ENCODE data around the gene MED17. TPM values are rescaled to one million over a fixed set of nuclear protein-coding genes. Genes with fewer than 3 reads are reported as not detected.

The MED17 gene
- 10 to 100 TPM; 38.8 to 47.2 TPM for total RNA-seq

- Mint-ChIP-seq H3K4me3 (peak within 1 kb of the TSS; percentile 85), H3K9me3 (ENCODE audit: low read depth) (no peaks in the 10 kb centered on the region), H3K36me3 (peaks cover 24% of the 10 kb centered on the region), H3K27me3 (no peaks in the 10 kb centered on the region), H3K27ac (peak within 1 kb of the TSS; percentile 86), H3K4me1 (peaks cover 42% of the 10 kb centered on the region)
- CTCF ChIA-PET = interaction anchor here (0.7 to 2.4 kb wide), 9 partner anchors 13 to 550 kb away, joined by 3 to 50 read pairs (median 3); partner anchors contain the start of genes C11orf54, CEP295 and TAF1D
- peak; percentile 92 for DNase-seq
- ATAC-seq = peak; percentile 93
Measured at GRCh38 chr11:93784145-93784934, at the start of gene MED17. Gene MED17 (plus strand): TSS chr11:93784282. CDS start chr11:93784514, 232 bp downstream.

- no peak for ATAC-seq
- H3K27ac Mint-ChIP-seq = peak overlapping the region; percentile 54
- CTCF ChIA-PET = interaction anchor here (0.6 kb wide), 1 partner anchor 74 kb away, joined by 3 read pairs; no protein-coding TSS in a partner anchor
- H3K36me3 Mint-ChIP-seq = peaks cover 83% of the 10 kb centered on the region
- peaks cover 70% of the 10 kb centered on the region for H3K4me1 Mint-ChIP-seq
- peak overlapping the region; percentile 35 for H3K4me3 Mint-ChIP-seq
- H3K27me3 Mint-ChIP-seq = no peaks in the 10 kb centered on the region
- no peaks in the 10 kb centered on the region for H3K9me3 Mint-ChIP-seq (ENCODE audit: low read depth)
- no peak for DNase-seq
Measured at GRCh38 chr11:93734427-93735222, 49.5 kb upstream of the MED17 start.

GRCh38 chr11:93735627-93736026 lies 48.5 kb upstream of the MED17 start:
- CTCF ChIA-PET = interaction anchor here (0.6 kb wide), 1 partner anchor 73 kb away, joined by 3 read pairs; no protein-coding TSS in a partner anchor
- no peaks in the 10 kb centered on the region for H3K9me3 Mint-ChIP-seq (ENCODE audit: low read depth)
- H3K36me3 Mint-ChIP-seq = peaks cover 83% of the 10 kb centered on the region
- peaks cover 69% of the 10 kb centered on the region for H3K4me1 Mint-ChIP-seq
- H3K4me3 Mint-ChIP-seq = no peak overlapping the region
- ATAC-seq = no peak
- DNase-seq = no peak
- H3K27ac Mint-ChIP-seq = peak overlapping the region; percentile 72
- H3K27me3 Mint-ChIP-seq = no peaks in the 10 kb centered on the region

GRCh38 chr11:93736129-93736528 lies 48.0 kb upstream of the MED17 start:
- ATAC-seq = no peak
- CTCF ChIA-PET = interaction anchor here (0.9 kb wide), 1 partner anchor 48 kb away, joined by 3 read pairs; the partner anchor contains the start of gene MED17
- Mint-ChIP-seq H3K9me3 (ENCODE audit: low read depth) (no peaks in the 10 kb centered on the region), H3K27me3 (no peaks in the 10 kb centered on the region), H3K4me3 (no peak overlapping the region), H3K4me1 (peaks cover 69% of the 10 kb centered on the region), H3K27ac (peak overlapping the region; percentile 72), H3K36me3 (peaks cover 86% of the 10 kb centered on the region)
- no peak for DNase-seq

- Mint-ChIP-seq H3K27ac (peak overlapping the region; percentile 87), H3K4me1 (peaks cover 71% of the 10 kb centered on the region), H3K27me3 (no peaks in the 10 kb centered on the region), H3K4me3 (peak overlapping the region; percentile 95), H3K9me3 (ENCODE audit: low read depth) (no peaks in the 10 kb centered on the region), H3K36me3 (peaks cover 74% of the 10 kb centered on the region)
- CTCF ChIA-PET = interaction anchor here (5.6 kb wide), 1 partner anchor 45 kb away, joined by 50 read pairs; the partner anchor contains the start of gene MED17
- ATAC-seq (no peak), DNase-seq (no peak)
Measured at GRCh38 chr11:93737904-93738612, 46.0 kb upstream of the MED17 start.

- ATAC-seq (no peak), DNase-seq (no peak)
- Mint-ChIP-seq H3K4me1 (peaks cover 67% of the 10 kb centered on the region), H3K4me3 (peak overlapping the region; percentile 95), H3K27ac (peak overlapping the region; percentile 87), H3K27me3 (no peaks in the 10 kb centered on the region), H3K36me3 (peaks cover 70% of the 10 kb centered on the region), H3K9me3 (ENCODE audit: low read depth) (no peaks in the 10 kb centered on the region)
- CTCF ChIA-PET = interaction anchor here (5.6 kb wide), 1 partner anchor 45 kb away, joined by 50 read pairs; the partner anchor contains the start of gene MED17
Measured at GRCh38 chr11:93738647-93739081, 45.4 kb upstream of the MED17 start.

GRCh38 chr11:93740031-93740729 lies 43.9 kb upstream of the MED17 start:
- H3K9me3 Mint-ChIP-seq (ENCODE audit: low read depth) = no peaks in the 10 kb centered on the region
- peaks cover 58% of the 10 kb centered on the region for H3K4me1 Mint-ChIP-seq
- peak overlapping the region; percentile 99 for H3K27ac Mint-ChIP-seq
- peak overlapping the region; percentile 95 for H3K4me3 Mint-ChIP-seq
- CTCF ChIA-PET = interaction anchor here (0.6 to 5.6 kb wide), 4 partner anchors 27 to 68 kb away, joined by 3 to 50 read pairs (median 4); partner anchors contain the start of gene MED17
- H3K36me3 Mint-ChIP-seq = peaks cover 58% of the 10 kb centered on the region
- peak; percentile 55 for DNase-seq
- ATAC-seq = no peak
- no peaks in the 10 kb centered on the region for H3K27me3 Mint-ChIP-seq

- Mint-ChIP-seq H3K9me3 (ENCODE audit: low read depth) (no peaks in the 10 kb centered on the region), H3K27ac (peak overlapping the region; percentile 99), H3K27me3 (no peaks in the 10 kb centered on the region), H3K4me1 (peaks cover 55% of the 10 kb centered on the region), H3K4me3 (peak overlapping the region; percentile 95), H3K36me3 (peaks cover 56% of the 10 kb centered on the region)
- CTCF ChIA-PET = interaction anchor here (0.7 to 5.6 kb wide), 3 partner anchors 21 to 43 kb away, joined by 4 to 50 read pairs (median 4); partner anchors contain the start of gene MED17
- DNase-seq = peak; percentile 78
- peak; percentile 41 for ATAC-seq
Measured at GRCh38 chr11:93740730-93741093, 43.4 kb upstream of the MED17 start.

GRCh38 chr11:93741094-93741881 lies 42.8 kb upstream of the MED17 start, which contains the start of the genes C11orf54 and TAF1D:
Gene C11orf54 (plus strand): TSS chr11:93741672. CDS start chr11:93747394, 5,722 bp downstream.
Gene TAF1D (minus strand): TSS chr11:93741495. CDS start chr11:93739304, 2,191 bp downstream.
- DNase-seq (peak; percentile 98), ATAC-seq (peak; percentile 92)
- Mint-ChIP-seq H3K4me1 (peaks cover 49% of the 10 kb centered on the region), H3K36me3 (peaks cover 51% of the 10 kb centered on the region), H3K4me3 (peak within 1 kb of the TSS; percentile 95), H3K27ac (peak within 1 kb of the TSS; percentile 99), H3K27me3 (no peaks in the 10 kb centered on the region), H3K9me3 (ENCODE audit: low read depth) (no peaks in the 10 kb centered on the region)
- CTCF ChIA-PET = interaction anchor here (0.5 to 5.6 kb wide), 10 partner anchors 22 to 89 kb away, joined by 3 to 50 read pairs (median 3); partner anchors contain the start of gene MED17

GRCh38 chr11:93741882-93742226 lies 42.2 kb upstream of the MED17 start:
- Mint-ChIP-seq H3K9me3 (ENCODE audit: low read depth) (no peaks in the 10 kb centered on the region), H3K27me3 (no peaks in the 10 kb centered on the region), H3K36me3 (peaks cover 47% of the 10 kb centered on the region), H3K4me3 (peak overlapping the region; percentile 95), H3K4me1 (peaks cover 45% of the 10 kb centered on the region), H3K27ac (peak overlapping the region; percentile 99)
- DNase-seq (no peak), ATAC-seq (peak; percentile 3)
- CTCF ChIA-PET = interaction anchor here (0.5 to 5.6 kb wide), 11 partner anchors 18 to 89 kb away, joined by 3 to 50 read pairs (median 3); partner anchors contain the start of gene MED17

GRCh38 chr11:93743291-93743690 lies 40.8 kb upstream of the MED17 start:
- no peaks in the 10 kb centered on the region for H3K9me3 Mint-ChIP-seq (ENCODE audit: low read depth)

More at GRCh38 chr11:93743291-93743690, 40.8 kb upstream of the MED17 start:
- CTCF ChIA-PET = interaction anchor here (5.6 kb wide), 1 partner anchor 40 kb away, joined by 50 read pairs; the partner anchor contains the start of gene MED17
- ATAC-seq = no peak
- H3K36me3 Mint-ChIP-seq = peaks cover 36% of the 10 kb centered on the region
- H3K4me3 Mint-ChIP-seq = no peak overlapping the region
- H3K27me3 Mint-ChIP-seq = no peaks in the 10 kb centered on the region
- H3K4me1 Mint-ChIP-seq = peaks cover 31% of the 10 kb centered on the region
- H3K27ac Mint-ChIP-seq = peak overlapping the region; percentile 15
- no peak for DNase-seq
